LoVo (cell line): Measurements from ENCODE around the gene NCKAP5.

Experiments
- DNase-seq: peaks from one replicate; pipeline ENCODE4 v3.0.0-alpha.2; 2016; ENCODE audit warnings: low spot score

The NCKAP5 gene

DNA sequence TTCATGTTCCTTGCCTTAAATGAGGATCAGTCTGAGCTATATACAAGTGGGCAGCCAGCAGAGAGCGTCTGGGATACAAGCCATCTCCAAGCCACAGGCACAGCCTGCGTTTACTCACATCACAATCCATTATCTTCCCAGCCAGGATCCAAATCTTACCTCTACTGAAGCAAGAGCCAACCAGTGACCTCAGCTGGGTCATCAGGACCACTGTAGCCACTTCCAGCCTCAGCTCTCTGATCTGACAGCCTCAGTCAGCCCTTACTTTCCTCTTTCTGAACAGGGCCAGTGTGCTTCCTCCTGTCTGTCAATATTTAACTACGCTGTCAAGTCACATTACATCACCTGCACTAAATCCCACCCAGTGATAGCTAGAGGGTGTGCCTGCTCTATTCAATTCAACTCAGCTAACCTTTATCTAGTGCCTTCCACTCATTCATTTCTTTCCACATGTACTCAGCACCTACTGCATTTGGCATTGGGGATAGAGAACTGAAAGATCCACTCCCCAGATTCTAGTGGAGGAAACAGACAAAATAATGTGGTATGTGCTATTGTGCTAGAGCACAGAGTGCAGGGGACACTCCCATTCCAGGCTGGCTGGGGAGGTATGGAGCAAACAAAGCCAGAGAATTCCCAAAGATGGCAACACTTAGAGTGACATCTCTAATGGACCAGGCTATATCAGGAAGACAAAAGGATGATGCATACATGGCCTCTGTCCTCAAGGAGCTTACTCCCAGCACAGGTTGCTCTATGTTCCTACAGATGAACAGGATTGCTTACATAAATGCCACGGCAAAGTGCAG lies 146.5 kb downstream of the NCKAP5 start:
- no peak for DNase-seq

DNA sequence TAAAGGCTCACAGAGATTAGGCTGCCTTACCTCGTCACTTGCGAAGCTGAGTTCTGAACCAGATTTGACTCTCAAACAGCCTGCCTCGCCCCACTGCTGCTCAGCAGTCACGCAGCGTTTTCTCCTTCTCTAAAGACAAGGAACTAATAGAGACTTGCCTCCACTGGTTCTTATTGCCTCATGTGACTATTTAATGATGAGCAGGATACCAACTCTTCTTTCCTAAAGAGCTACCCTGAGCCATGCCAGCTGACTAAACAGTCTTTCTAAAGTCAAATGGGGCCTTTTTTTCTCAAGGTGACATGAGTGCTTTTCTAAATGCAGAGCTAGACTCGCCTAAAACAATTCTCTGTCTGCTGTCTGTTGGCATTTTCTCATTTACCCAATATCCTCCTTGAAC lies 147.5 kb downstream of the NCKAP5 start:
- DNase-seq, result no peak

DNA sequence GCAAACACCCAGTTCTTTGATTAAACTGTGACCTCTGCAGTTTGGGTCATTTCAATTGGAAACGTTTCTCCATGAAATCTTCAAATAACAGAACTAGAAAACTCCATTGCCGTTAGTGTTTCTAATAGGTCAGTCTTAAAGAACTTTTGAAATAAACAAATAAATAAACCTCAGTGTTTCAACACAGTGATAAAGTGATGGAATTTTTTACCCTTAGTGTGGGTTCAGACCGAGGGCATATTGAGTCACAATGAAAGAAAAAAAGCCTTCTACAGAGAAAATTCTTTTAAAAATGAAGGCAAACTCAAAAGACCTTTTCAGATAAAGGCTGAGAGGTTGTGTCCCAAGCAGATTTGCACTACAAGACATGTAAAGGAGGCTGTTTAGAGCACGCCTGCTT lies 149.6 kb downstream of the NCKAP5 start:
- no peak for DNase-seq

DNA sequence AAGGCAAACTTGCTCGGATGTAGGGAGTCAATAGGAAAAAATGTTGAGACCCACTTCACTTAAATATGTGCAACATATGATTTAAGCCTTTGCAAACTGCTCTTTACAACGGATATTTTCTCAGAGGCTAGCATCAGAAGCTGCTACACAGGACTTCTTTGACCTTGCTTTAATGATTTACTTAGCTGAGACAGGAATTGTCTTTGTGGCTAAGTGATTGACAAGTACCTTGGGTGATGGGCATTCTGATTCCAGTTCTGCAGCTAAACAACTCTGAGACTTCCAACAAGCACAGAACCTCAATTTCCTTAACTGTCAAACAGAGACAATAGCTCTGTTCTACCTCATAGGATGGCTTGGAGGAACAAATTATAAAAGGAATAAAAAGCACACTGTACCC lies 150.2 kb downstream of the NCKAP5 start:
- DNase-seq, result no peak

DNA sequence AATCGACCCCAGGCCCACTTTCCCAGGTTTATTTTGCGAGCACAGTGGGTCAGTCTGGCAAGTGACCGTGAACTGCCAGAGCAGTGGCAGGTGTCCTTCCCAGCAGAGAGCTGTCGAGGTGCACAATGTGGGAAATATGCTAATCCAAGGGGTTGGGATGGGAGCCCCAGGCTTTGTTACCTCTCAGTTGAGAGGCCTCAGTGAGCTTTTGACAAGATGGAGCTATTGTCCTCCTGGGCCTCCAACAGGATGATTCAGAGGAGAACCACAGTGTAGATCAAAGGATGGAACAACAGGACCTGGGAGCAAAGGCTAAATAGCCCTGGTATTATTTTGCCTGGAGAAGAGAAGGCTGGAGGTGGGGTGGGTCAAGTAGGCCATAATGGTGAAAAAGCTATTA lies 150.8 kb downstream of the NCKAP5 start:
- DNase-seq, result no peak

DNA sequence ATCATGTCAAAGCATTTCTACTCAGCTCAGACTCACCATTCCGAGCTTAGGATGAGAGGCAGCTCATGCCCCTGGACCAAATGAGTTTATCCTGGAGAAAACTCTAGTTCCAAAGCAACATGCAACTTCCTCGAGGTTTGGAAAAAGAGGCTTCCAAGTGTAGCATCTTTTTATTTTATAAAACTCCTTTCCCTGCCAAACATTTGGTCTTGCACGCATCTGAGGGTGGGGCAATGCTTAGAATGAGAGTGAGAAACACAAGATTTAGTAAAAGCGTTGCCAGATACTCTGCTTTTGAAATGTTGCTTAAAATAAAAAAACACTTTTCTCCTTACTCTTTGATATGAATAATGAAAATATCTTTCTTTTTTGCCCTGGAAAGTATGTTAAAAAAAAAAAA lies 151.5 kb downstream of the NCKAP5 start:
- no peak for DNase-seq

DNA sequence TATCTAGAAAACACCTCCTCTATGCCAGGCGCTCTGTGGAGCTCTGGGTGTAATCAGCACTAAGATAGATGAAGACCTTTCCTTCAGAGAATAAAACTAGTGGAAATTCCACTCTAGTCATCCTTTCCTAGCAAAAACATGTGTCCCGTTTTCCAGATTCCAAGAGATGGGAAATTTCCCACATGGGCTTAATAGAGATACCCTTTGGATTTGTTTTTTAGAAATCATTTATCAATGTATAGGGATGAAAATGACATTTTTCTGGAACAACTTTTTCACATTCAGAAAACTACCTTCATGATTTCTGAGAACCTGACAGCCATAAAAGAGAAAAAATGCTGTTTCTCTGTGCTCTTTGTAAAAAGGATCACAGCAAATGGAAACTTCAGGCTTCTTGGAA lies 152.1 kb downstream of the NCKAP5 start:
- DNase-seq, result no peak

DNA sequence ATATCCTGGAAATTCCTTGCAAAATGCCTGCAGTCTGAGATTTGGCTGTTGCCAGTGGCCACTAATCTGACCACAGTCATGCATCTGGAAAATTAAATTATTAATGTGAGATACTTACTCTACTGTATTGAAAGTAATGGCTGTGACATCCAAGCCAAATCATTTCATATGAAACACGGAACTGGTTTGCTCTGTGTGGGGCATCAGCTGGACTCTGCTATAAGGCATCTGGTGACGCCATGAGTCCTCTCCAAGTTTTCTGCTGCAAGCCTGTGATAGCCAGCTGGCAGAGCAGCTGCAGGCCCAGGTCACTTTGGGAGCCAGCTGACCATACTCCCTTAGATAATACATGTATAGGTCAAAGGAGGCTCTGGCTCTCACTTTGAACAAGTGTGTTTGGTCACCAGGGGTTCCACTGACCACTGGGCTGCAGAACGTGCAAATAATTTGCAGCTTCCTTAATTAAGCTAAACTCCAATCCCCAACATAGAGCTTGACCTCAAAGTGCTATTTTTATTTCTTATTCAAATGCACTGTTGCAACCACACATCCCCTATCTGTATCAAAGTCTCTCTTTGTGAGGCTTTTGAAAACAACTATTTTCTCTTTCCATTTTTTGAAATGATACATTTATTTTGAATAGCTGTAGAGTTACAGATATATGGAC lies 152.9 kb downstream of the NCKAP5 start:
- no peak for DNase-seq

DNA sequence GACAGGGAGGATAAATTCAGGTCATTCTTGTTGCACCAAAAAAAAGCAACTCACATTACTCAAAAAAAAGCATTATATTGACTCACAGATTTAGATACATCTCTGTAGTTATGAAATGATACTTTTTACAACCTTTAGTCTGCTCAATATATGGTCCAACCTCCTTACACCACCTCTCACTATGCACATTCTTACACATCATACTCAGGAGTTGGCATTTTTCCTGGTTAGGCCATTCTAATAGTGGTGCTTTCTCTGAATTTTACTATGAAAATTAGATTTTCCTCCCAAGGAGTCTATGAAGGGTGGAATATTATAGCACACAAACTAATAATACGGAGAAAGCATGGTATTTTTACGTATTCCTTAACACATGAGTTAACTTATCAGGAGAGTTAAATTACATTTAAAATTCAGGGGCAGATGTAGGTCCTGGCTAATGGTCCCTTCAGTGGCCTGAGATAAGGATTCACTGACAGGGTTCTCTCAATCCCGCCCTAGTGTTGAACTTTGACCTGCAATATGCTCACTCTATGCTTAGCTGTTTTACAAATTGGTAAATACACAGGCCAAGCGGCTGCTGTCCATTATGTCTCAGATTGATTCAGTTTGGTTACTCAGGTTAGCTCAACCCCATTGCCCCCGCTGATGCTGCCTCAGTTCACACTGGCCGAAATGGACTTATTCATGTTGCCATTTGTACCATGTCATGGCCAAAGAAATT lies 153.6 kb downstream of the NCKAP5 start:
- DNase-seq, result no peak

DNA sequence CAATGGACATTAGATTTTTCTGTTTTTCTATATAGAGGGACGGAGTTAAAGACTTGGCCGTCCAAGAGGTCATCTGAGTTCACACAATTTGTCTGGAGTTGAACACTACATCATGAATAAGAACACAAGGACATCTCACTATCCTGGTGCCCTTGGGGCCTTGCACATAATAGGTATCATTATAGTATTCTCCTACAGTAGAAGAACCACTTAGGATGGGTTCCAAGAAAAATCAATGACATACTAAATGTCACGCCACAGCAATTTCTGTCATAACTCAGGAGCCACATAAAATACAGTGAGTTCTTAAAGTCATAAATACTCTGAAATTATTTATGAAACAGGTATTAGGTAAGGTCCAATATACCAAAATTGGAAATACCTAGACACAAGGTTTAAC lies 154.4 kb downstream of the NCKAP5 start:
- DNase-seq, result no peak

DNA sequence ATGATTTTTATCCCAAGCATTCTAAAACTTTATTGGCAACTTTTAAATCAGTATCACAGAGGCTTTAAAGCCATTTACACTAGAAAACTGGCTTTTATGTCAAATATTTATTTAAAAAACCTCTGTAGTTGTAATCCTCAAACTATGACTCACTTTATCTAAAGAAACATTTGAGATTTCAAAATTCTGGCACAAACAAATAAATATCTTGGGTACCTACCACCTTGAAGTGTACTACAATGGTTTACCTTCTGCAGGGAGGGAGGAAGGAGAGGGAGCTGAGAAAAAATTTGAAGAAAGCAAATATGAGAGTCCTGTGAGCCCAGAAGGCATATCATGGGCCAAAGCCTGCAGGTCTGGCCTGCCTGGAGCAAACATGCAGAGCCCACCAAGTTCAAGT lies 155.6 kb downstream of the NCKAP5 start:
- no peak for DNase-seq

DNA sequence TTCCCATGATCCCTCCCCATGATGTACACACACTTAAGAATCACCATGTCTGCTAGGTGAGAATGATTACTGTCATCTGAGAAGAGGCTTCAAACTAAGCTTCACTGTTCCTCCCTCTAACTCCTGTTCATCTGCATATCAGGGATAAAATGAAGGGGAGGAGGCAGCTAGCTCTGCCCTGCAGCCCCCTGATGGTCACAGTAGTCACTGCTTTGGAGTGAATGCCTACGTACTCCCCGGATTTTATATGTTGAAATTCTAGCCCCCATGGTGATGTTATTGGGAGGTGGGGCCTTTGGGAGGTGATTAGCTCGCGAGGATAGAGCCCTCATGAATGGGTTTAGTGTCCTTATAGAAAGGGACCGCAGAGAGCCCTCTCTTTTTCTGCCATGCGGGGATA lies 156.4 kb downstream of the NCKAP5 start:
- DNase-seq, result no peak

DNA sequence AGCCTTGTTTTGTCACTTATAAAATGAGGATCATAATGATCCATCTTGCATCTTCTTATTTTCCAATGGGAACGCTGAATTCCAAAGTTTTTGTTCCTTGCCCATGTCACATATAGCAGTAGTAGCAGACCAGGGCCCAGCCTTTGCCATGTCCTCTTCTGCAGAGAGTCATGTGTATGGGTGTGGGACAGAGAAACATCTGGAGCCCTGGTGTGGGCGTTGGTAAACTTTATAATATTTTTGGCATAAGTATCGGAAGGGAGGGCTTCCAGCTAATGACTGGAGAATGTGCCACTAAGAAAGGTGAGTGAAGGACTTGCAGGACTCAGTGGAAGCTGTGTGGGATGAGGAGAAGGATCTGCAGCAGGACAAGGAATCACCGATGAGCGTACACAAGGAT lies 157.2 kb downstream of the NCKAP5 start:
- no peak for DNase-seq

DNA sequence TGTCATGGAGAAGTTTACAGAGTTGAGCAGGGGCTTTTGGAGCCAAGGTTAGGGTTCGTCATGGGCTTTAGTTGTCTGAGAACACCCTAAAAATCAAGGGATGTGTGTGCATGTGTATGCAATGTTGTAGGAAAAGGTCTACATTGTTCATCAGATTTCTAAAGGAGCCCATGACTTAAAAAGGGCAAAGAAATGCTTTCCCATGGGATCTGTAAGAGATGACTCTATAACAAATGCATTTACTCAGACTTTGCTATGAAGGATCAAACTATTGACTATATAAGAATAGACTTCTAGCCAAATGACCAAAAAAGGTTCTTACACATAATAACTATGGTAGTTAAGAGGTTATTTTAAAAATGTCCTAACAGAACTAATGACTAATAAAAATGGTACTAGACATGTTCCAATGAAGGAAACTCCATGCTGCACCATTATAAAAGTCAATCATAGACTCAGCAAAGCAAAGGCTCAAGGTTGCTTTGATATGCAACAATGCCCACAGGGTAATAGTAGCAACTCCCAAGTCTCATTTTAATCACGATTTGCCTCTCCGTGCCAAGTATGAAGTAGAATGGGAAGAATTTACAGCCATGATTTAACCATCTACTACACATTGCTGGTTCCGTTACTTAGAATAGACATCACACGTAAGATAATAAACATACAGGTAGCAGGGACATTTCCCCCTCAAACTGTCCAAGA lies 158.5 kb downstream of the NCKAP5 start:
- no peak for DNase-seq

DNA sequence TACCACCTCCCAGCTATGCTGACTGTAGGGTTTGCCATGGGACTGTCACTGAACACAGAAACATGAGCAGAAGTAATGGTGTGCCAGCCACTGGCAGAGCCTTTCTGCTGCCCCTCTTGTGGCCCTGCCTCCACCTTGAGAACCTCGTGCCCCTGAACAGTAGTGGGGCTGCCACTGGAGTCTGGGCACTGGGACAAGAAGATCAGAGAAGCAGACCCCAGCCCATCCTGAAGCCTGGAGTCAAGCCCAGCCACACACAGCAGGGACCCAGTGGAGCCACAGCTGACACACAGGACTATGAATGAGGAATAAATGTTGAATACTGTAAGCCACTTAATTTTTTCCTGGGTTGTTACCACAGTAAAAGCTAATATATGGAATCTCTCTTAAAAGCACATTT lies 159.6 kb downstream of the NCKAP5 start:
- no peak for DNase-seq

DNA sequence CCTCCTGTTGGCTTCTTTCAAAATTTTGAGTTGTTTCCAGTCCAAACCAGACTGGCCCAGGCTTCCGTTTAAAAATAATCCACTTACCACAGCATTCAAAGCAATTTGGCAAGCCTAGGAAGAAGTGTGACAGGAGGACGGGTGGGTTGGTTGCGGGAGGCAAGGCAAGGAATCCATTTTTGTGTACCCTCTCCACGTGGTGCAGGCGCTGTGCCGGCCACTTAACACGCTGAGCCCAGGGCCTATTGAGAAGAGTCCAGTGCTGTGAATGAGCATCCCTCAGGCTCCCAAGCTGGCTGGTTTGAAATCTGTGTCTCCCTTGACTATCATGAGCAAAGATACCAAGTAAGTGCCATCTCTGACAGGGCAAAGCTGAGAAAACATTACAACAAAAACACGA lies 160.9 kb downstream of the NCKAP5 start:
- no peak for DNase-seq

DNA sequence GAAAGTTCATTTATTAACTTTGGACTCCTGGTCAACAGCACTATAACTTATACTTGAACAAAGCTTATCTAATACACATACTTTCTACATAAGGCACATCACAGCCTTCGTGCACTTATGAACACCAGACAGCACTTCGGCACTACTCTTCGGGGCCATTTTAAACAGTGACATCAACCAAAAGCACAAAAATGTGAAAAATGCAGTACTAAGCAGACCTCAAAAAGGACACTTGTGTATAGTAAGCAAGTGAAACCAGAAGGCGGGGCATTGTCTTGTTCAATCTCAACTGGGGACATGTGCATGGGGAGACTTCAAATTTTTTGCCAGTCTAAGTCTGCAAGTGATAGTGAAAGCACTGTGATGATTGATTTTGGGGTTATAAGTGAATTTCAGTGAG lies 163.0 kb downstream of the NCKAP5 start:
- DNase-seq, result no peak

DNA sequence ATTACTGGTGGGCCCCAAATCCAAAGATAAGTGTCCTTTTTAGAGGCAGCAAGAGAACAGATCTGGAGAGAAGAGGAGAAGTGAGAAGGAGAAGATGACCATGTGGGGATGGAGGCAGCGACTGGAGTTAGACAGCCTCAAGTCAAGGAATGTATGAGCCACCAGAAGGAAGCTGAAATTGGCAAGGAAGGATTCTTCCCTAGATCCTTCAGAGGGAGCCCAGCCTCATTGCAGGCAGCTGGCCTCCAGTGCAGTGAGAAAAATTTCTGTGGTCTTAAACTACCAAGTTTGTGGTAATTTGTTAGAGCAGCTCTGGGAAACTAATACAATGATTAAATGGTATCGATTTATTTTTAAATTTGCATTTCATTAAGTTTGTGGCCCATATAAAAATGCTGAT lies 167.9 kb downstream of the NCKAP5 start:
- DNase-seq, result no peak

DNA sequence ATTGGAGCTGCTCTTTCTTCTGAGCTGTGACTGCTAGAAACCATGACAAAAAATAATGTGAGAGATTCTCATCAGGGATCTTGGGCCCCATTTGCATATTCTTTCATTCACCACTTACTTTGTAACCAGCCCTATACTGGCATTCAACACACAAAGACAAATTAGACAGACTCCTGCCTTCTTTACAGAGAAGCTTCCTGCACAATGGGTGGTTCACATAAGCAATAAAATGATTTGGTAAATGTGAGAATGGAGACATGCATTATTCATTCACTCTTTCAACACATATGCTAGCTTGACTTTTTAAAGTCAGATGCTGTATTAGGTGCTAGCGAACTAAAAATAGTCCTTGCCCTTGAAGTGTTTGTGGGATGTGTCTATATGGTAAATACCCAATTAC lies 174.4 kb downstream of the NCKAP5 start:
- no peak for DNase-seq

DNA sequence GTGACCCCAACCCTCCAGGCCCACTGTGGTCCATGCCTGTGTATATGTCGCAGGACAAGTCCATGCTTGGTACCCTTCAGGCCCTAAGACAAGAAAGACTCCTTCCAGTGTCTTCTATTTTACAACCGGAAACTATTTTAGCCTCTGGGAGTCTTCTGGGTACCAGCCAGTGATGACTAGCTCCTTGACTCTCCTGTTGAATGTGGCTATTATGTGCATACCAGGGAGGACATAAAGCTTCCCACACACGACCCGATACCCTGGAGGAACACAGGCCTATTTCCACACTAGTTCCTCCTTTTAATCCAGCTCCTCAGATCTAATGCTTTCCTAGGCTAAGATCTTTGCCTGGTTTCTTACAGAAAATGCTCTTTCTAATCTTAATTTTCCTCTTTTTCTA lies 178.1 kb downstream of the NCKAP5 start:
- DNase-seq, result no peak

DNA sequence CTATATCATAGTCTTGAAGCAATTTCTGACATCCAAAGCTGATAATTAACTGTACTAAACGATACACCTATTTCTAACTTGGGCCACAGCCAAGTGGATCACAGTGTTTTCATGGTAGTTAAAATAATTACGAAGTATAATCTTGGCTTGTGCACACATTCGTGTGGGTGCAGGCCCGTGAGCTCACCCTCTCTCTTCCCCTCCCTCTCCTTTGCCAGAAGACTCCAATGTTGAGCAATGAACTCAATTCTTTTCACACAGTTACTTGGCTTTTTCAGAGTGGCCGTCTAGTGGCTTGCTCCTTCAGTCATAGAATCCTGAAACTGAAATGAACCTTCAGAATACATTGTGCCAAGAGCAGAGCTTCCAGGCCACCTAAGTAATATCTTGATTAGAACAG lies 178.7 kb downstream of the NCKAP5 start:
- no peak for DNase-seq

DNA sequence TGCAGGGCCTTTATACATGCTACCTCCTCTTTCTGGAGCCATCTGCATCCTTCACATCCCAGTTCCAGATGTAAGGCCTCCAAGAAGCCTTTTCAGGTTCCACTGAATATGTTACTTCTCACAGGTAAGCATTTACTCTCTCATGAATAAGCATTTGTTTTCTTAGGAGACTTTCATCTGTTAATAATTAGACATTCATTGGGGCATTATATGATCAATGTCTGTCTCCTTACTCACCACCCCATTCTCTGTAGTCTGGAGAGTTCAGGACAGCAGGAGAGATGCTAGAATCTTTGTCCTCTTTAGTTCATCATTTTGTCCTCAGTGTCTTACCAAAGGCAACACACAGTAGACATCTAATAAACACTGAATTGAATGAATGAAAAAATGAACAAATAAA lies 185.7 kb downstream of the NCKAP5 start:
- no peak for DNase-seq

DNA sequence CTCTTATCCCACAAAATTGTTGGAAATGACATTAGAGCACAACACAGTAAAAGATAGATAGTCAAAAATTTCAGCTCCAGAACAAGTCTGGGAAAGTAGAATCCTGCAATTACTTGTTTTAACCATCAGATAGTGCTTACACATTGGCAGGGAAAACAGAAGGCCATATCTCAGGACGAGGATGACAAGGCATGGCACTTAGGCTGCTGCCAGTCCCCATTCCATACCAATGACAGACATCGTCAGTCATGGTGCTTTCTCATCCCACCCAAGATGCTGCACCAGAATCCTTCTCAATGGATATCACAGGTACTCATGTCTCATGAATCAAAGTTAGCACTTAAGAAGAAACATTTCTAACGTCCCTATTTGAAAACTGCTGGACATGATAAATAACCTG lies 187.3 kb downstream of the NCKAP5 start:
- DNase-seq, result no peak
